GM18498 (cell line): ENCODE data around the gene DPY30.
A peak's percentile ranks its signal among the peaks of the same experiment; 100 is the strongest.
"Not testable (repeated sequence)": the region's sequence is repeated elsewhere in the genome, so short reads cannot be mapped to it uniquely, and the experiment has no call there.

Experiments used
- ATAC-seq: cut with Tn5 transposase; IDR thresholded peaks from one replicate; pipeline ENCODE4 v1.9.1; 2021; ENCODE audit warnings: mild to moderate bottlenecking, moderate library complexity; ENCODE audit not compliant: unreplicated experiment

Gene DPY30

DNA sequence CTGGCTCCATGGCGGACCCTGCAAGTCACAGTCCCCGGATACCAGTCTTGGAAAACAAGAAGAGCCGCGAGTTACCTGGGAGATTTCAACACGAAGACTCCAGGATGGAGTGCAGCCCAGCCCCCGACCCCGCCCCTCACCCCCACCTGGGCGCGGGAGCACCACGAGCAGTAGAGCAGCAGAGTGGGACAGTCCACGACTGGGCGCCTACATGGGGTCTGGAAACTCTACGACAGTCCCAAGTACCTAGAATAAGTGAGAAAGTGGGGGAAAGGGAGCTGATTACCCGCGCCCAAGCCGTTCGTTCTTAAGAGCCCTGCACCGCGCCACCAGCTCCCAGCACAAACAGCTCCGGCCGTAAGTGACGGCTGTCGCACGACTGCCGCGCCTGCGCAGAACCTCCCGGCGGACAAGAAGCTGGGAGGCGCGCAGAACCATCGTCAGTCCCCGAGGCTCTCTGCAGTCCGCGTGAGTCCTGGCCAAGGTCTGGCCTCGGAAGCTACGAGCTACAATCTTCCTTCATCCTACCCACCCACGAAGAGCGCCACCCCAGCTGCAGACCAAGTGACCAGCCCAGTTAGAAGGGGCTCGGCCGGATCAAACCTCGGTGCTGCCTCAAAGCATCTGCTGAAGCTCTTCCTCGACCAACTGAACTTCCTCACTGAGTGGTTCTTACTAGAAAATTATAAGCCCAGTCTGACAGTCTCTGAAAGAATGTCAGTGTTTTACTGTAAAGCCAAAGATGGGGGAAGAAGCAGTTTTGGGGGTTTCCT is at the start of gene DPY30:
Gene DPY30, minus strand, starts transcription at position 359 of the 773 bp plus-strand sequence. Its CDS starts 349 bp downstream, at position 10.
- ATAC-seq, result peak; percentile 92

DNA sequence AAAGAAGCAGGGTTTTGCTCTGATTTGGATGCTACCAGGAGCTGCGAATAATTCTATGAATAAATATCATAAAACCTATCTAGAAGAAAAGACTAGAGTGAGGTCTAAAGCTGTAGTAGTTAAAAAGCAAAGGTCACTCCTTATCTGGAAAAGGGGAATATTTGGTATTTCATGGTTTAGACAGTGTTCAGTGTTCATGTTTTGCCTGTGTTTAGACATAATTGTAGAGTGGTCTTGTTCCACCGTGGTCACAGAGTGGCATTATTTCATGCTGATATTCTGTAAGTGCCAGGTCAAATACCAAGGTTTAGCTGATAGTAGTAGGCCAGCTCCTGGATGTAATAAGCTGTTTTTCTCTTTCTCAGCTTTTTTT is 34.5 kb upstream of the DPY30 start:
- no peak for ATAC-seq

DNA sequence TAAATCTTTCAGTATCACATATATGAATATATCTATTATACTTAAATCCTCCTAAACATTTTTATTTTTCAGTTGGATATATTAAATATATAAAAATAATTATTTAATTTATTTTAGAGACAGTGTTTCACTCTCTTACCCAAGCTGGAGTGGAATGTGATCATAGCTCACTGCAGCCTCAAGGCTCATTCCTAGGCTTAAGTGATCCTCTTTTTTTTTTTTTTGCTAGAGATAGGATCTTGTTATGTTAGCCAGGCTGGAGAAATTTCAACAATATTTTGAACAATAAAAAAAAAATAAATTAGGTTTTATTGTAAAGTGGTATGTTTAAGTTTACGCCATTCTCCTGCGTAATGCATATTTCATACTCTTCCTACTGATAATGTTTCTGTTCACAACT is 27.9 kb upstream of the DPY30 start:
- ATAC-seq, result no peak

DNA sequence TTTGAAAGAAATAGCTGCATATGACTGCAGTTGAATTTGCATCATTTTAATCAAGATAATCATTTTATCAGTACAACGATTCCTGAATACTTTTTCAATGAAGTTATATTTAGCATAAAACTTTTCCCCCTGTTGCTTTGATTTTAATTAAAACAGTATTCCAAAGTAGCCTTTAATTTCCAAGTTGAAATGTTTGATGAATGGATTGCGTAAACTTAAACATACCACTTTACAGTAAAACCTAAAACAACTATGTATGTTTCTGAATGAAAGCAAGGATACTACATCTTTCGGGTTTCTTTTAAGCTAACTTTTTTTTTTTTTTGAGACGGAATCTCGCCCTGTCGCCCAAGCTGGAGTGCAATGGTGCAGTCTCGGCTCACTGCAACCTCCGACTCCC is 25.1 kb upstream of the DPY30 start:
- no peak for ATAC-seq

- ATAC-seq, result no peak
Measured at GRCh38 chr2:32064021-32064601, 24.5 kb upstream of the DPY30 start.

- peak; percentile 97 for ATAC-seq
Measured at GRCh38 chr2:32063310-32064020, 23.9 kb upstream of the DPY30 start, which contains the start of gene SPAST. Gene SPAST, plus strand, starts transcription at chr2:32063556. Its CDS starts 276 bp downstream, at chr2:32063832.

- no peak for ATAC-seq
Measured at GRCh38 chr2:32061973-32062861, 22.6 kb upstream of the DPY30 start.

- no peak for ATAC-seq
Measured at GRCh38 chr2:32061430-32061829, 21.8 kb upstream of the DPY30 start.

- ATAC-seq, result no peak
Measured at GRCh38 chr2:32060266-32060665, 20.7 kb upstream of the DPY30 start.

- ATAC-seq, result no peak
Measured at GRCh38 chr2:32058130-32058529, 18.5 kb upstream of the DPY30 start.

DNA sequence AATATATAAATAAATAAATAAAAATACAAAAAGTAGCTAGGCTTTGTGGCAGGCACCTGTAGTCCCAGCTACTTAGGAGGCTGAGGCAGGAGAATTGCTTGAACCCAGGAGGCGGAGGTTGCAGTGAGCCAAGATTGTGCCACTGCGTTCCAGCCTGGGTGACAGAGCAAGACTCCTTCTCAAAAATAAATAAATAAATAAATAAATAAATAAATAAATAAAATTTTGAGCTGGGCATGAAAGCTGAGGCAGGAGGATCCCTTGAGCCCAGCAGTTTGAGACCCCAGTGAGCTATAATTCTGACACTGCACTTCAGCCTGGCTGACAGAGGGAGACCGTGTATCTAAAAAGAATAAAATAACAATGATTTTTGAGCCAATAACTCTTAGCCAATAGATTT is 15.0 kb upstream of the DPY30 start:
- ATAC-seq, result not testable (repeated sequence)

DNA sequence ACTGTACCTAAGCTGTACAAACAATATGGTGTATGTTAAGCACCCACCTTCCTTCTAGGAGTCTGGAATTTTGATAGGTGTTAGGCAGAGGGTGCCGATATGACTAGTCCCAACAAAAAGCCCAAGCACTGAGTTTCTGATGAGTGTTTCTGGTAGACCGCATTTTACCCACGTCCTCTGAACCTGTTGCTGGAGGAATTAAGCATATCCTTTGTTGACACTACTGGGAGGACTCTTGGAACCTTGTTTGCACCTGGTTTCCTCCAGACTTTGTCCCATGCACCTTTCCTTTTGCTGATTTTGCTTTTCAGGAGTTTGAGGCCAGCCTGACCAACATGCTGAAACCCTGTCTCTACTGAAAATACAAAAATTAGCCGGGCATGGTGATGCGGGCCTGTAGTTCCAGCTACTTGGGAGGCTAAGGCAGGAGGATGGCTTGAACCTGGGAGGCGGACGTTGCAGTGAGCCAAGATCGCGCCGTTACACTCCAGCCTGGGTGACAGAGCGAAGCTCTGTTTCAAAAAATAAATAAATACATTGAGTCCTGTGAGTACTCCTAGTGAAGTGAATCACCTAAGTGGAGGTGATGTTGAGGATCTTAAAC is 12.3 kb upstream of the DPY30 start:
- ATAC-seq, result no peak

DNA sequence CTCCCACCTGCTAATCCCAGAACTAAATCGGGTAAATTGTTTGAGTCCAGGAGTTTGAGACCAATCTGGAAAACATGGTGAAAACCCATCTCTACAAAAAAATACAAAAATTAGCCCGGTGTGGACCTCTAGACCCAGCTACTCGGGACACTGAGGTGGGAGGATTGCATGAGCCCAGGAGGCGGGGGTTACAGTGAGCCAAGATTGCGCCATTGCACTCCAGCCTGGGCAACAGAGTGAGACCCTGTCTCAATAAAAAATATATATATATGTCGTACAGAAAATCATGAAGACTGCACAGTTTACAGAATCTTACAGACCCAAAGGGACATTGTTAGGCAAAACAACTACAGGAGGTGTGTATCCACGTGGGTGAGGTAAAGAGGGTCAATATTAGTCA is 4.0 kb upstream of the DPY30 start:
- no peak for ATAC-seq

- ATAC-seq, result not testable (repeated sequence)
Measured at GRCh38 chr2:32034198-32034887, 5.3 kb downstream of the DPY30 start.

GRCh38 chr2:32018789-32019482 is 20.7 kb downstream of the DPY30 start:
- not testable (repeated sequence) for ATAC-seq

- ATAC-seq, result no peak
Measured at GRCh38 chr2:32012872-32013271, 26.7 kb downstream of the DPY30 start.

DNA sequence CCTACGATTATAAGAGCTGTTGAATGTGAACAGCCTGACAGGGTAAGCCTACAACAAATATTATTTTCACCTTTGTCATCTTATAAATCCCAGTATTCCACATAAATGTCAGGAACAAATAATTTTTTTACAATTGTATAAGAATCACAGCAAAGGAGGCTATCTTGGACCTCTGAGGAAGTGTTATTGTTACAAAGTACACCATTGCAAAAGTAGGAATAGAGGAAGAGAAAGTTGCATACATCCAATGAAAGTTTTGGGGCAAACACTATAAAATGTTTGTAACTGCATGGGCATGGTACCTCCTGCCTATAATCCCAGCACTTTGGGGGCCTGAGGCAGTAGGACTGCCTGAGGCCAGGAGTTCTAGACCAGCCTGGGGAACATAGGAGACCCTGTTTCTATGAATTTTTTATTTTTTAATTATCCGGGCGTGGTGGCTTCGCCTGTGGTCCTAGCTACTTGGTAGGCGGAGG is 28.1 kb downstream of the DPY30 start:
- no peak for ATAC-seq

DNA sequence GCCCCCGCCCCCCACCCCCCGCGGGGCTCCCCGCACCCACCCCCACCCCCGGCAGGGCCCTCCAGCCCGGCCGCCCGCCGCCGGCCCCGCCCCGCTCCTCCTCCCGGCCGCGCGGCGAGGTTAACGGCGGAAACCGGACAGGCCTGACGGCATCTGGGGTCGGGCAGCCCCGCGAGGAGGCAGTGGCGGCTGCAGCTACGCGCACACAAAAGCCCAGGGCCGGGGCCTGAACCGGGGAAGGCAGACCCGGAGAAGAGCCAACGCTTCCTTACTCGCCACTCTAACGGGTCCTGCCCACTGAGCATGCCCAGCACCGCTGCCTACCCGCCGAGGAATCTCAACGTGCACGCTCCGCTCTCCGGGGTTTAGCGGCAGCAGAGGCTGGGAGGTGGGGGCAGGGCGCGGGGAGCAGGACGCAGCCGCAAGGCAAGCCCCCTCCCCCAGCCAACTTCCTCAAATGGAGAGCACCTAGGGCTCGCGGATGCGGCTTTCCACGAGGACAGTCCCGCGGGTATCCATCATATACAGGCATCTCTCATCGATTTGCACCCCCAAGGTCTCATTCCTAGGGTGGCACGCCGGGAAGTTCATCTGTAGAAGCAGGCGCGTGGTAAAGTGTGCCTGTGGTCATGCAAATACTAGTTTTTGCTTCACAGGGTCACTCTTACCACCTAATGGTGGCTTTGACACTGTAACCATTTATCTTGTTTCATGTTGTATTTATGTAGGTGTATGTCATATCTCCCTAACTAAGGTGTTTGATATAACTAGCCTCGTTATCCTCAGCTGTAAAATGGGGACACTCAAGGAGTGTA is 28.7 kb downstream of the DPY30 start, which contains the start of gene MEMO1:
Gene MEMO1, minus strand, starts transcription at position 339 of the 815 bp plus-strand sequence. CDS start 761 bp downstream, outside the sequence.
- ATAC-seq, result peak; percentile 68
